A673 (cell line): ENCODE data around the gene GCN1.

Experiments
- CTCF ChIP-seq: fragments of 300-800, 200-600 bp; sonication (generic); conservative IDR thresholded peaks from 2 replicates; pipeline ENCODE4 v1.5.1; 2017; ENCODE audit warnings: low read depth, mild to moderate bottlenecking, antibody characterized with exemption, low read length, moderate library complexity, mixed read lengths
- EZH2 ChIP-seq: fragments of 200-600 bp; sonication (generic); IDR thresholded peaks from 2 replicates; pipeline ENCODE4 v1.6.1; 2017; ENCODE audit warnings: borderline replicate concordance, low read depth, mild to moderate bottlenecking, mixed read lengths, antibody characterized with exemption, low read length; ENCODE audit not compliant: poor library complexity, severe bottlenecking

DNA sequence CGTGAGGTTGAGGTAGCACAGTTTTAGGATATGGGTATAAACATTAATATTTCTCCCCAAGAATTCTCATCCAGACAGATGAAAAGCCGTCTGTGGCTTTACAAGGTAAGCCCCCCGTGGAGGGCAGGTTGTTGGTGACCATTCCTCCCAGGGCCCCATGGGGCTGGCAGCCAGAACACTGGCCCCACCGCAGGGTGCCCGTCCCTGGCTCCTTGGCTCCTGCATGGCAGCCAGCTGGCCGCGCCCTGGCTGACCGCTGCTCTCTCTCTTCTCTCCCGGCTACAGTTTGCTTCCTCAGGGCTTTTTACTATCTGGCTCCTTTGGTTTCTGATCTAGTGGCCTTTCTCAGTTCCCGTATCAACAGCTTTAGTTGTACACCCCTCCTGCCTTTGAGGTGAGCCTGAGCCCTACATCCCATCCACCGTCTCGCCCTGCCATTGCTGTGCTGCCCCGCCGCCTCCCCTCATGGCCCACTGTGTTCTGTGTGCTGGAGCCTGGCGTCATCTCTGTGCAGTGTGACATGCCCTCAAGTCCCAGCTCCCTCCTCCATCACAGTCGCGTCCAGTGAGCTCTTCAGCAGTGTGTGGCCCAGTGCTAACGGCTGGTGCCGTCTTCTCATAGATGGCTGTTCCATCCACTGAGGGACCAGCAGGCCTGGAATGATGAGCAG lies 103.8 kb downstream of the GCN1 start:
- TF ChIP-seq CTCF (no peak), EZH2 (no peak)
